ENCODE results near the gene NOP9.

Gene NOP9

GRCh38 chr14:24356208-24356607, 56.6 kb downstream of the NOP9 start:
- no peak for DNase-seq
